ENCODE results near the gene AP1S1. TPM values are rescaled to one million over a fixed set of nuclear protein-coding genes. Genes with fewer than 3 reads are reported as not detected.

Gene AP1S1
- total and polyA plus RNA-seq, 2 of the 13 experiments (the other 11 are each of a cell fraction or from before 2014, with no cell fraction given) = 57.5 to 68.1 TPM

DNA sequence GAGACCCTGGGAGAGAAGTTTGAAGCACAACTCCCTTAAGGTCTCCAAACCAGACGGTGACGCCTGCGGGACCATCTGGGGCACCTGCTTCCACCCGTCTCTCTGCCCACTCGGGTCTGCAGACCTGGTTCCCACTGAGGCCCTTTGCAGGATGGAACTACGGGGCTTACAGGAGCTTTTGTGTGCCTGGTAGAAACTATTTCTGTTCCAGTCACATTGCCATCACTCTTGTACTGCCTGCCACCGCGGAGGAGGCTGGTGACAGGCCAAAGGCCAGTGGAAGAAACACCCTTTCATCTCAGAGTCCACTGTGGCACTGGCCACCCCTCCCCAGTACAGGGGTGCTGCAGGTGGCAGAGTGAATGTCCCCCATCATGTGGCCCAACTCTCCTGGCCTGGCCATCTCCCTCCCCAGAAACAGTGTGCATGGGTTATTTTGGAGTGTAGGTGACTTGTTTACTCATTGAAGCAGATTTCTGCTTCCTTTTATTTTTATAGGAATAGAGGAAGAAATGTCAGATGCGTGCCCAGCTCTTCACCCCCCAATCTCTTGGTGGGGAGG lies 16.5 kb upstream of the AP1S1 start (continued):
- TF ChIP-seq NBN (conservative IDR thresholded peaks at IDR 0.05) (no peak), ZNF431 (CRISPR knock-in tag; IDR thresholded peaks at IDR 0.05; ENCODE audit: borderline replicate concordance, low read depth) (peak; percentile 67; the same call in 1 of the 2 replicates), HDAC2 (CRISPR knock-in tag; IDR thresholded peaks at IDR 0.05) (no peak), PLSCR1 (CRISPR knock-in tag; IDR thresholded peaks at IDR 0.05; ENCODE audit: borderline replicate concordance) (peak; percentile 86; the same call in 1 of the 2 replicates), ZNF878 (CRISPR knock-in tag; IDR thresholded peaks at IDR 0.05) (peak; percentile 59; the same call in 1 of the 2 replicates), ONECUT2 (CRISPR knock-in tag; IDR thresholded peaks at IDR 0.05) (no peak), ZNF563 (CRISPR knock-in tag; IDR thresholded peaks at IDR 0.05) (0 out of 2 replicates have a peak, but pooled peaks have one; percentile 12), ZC3H13 (CRISPR knock-in tag; IDR thresholded peaks at IDR 0.05) (peak; percentile 77; the same call in 1 of the 2 replicates), RBAK (CRISPR knock-in tag; IDR thresholded peaks at IDR 0.05) (no peak), POLR2AphosphoS5 (IDR thresholded peaks at IDR 0.05; ENCODE audit: low read depth, low read length) (peak; percentile 42; the same call in 1 of the 2 replicates), POLR2AphosphoS2 (IDR thresholded peaks at IDR 0.05; ENCODE audit: low read depth, low read length) (0 out of 2 replicates have a peak, but pooled peaks have one; percentile 29), ZNF101 (CRISPR knock-in tag; IDR thresholded peaks at IDR 0.05; ENCODE audit: borderline replicate concordance, low read depth) (no peak), ZGPAT (CRISPR knock-in tag; IDR thresholded peaks at IDR 0.05) (peak; percentile 7; the same call in 1 of the 2 replicates), ZNF24 (IDR thresholded peaks at IDR 0.05) (no peak), CEBPB (IDR thresholded peaks at IDR 0.05; ENCODE audit: borderline replicate concordance, low read depth, low read length) (no peak), ZNF691 (CRISPR knock-in tag; IDR thresholded peaks at IDR 0.05; ENCODE audit: borderline replicate concordance, low read depth) (0 out of 2 replicates have a peak, but pooled peaks have one; percentile 24), IRF2 (CRISPR knock-in tag; IDR thresholded peaks at IDR 0.05) (no peak), DMTF1 (CRISPR knock-in tag; IDR thresholded peaks at IDR 0.05) (no peak), SNAPC5 (CRISPR knock-in tag; IDR thresholded peaks at IDR 0.05; ENCODE audit: borderline replicate concordance) (no peak)
- TF ChIP-seq, protein P1, sequence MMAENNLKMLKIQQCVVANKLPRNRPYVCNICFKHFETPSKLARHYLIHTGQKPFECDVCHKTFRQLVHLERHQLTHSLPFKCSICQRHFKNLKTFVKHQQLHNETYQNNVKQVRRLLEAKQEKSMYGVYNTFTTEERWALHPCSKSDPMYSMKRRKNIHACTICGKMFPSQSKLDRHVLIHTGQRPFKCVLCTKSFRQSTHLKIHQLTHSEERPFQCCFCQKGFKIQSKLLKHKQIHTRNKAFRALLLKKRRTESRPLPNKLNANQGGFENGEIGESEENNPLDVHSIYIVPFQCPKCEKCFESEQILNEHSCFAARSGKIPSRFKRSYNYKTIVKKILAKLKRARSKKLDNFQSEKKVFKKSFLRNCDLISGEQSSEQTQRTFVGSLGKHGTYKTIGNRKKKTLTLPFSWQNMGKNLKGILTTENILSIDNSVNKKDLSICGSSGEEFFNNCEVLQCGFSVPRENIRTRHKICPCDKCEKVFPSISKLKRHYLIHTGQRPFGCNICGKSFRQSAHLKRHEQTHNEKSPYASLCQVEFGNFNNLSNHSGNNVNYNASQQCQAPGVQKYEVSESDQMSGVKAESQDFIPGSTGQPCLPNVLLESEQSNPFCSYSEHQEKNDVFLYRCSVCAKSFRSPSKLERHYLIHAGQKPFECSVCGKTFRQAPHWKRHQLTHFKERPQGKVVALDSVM (CRISPR knock-in tag; IDR thresholded peaks at IDR 0.05) = no peak

Measured in HepG2 (cell line).